Heart left ventricle (tissue), 16 donors: ENCODE data around the gene AMPD3. TPM values are rescaled to one million over a fixed set of nuclear protein-coding genes. Genes with fewer than 3 reads are reported as not detected.

ENCODE experiments used
- ATAC-seq, 4 donors: fragments of 200-7000 bp; cut with Tn5 transposase; one replicate each; pipeline ENCODE4 v1.9.1; 2020 to 2022; ENCODE audit warnings: moderate library complexity in 4 of 4, mild to moderate bottlenecking in 3 of 4, moderate number of reproducible peaks in 1 of 4
- DNase-seq, 5 donors: peaks; one replicate each; pipeline ENCODE4 v3.0.0-alpha.2; 2020
- H3K27ac ChIP-seq, 12 donors: fragments of 200-600 bp; sonication (generic) in 4 of 12; one replicate each; pipeline versions ENCODE4 v1.5.0 to v1.8.0; 2016 to 2022; ENCODE audit warnings: mild to moderate bottlenecking in 2 of 12
- H3K27me3 ChIP-seq, 9 donors: fragments of 200-600 bp; sonication (generic) in 2 of 9; one replicate each; pipeline versions ENCODE4 v1.5.1 to v1.8.0; 2016 to 2022; ENCODE audit warnings: mild to moderate bottlenecking in 3 of 9
- H3K36me3 ChIP-seq, 9 donors: fragments of 200-600 bp; sonication (generic) in 2 of 9; one replicate each; pipeline versions ENCODE4 v1.5.0 to v1.8.0; 2018 to 2022; ENCODE audit warnings: mild to moderate bottlenecking in 2 of 9
- H3K4me1 ChIP-seq, 12 donors: fragments of 200-600 bp; sonication (generic) in 4 of 12; one replicate each; pipeline versions ENCODE4 v1.5.0 to v1.8.0; 2016 to 2022; ENCODE audit warnings: mild to moderate bottlenecking in 3 of 12
- H3K4me3 ChIP-seq, 12 donors: fragments of 200-600 bp; sonication (generic) in 4 of 12; one replicate each; pipeline versions ENCODE4 v1.5.0 to v1.8.0; 2017 to 2022; ENCODE audit warnings: mild to moderate bottlenecking in 9 of 12, moderate library complexity in 4 of 12
- H3K9me3 ChIP-seq, 12 donors: fragments of 200-600 bp; sonication (generic) in 4 of 12; one replicate each; pipeline versions ENCODE4 v1.5.0 to v1.8.0; 2016 to 2022; ENCODE audit warnings: mild to moderate bottlenecking in 1 of 12
- POLR2A ChIP-seq, 2 donors: fragments of 450-650 bp; IDR thresholded peaks; one replicate each; pipeline ENCODE4 v1.6.1; 2017; ENCODE audit warnings: antibody characterized with exemption in 2 of 2, mild to moderate bottlenecking in 2 of 2, moderate library complexity in 2 of 2
- WGBS, 4 donors: extraction: QIAGEN DNeasy Blood & Tissue Kit in 2 of 4; methylation state at CpG; one replicate each; pipeline versions ENCODE4 v1.1.5 to v1.1.7; 2013 to 2018; 5-methylcytosine and 5-hydroxymethylcytosine counted together
- intact Hi-C, 10 donors: fragments of 100-400 bp; cut with DNase I; formaldehyde crosslinking; loops; one replicate each; pipeline versions ENCODE4 v1.11.1 to v1.14.2; 2022
- polyA plus RNA-seq, 2 donors: library from polyadenylated mRNA; stranded (reverse); fragments of 200-250 nt; gene quantifications; one replicate each; pipeline ENCODE4 v1.2.3, GENCODE V29; 2013
- total RNA-seq, 9 donors: library from RNA; depleted of rRNA in 2 of 9; stranded (reverse); fragments of >200 nt in 2 of 9; fragmentation: NEBNext Ultra II Directional in 3 of 9; extraction: Animal tissue kit (Norgen Biotek cat#: 25700) in 3 of 9; gene quantifications; one replicate each; pipeline versions ENCODE4 v1.1.0 to v1.2.4, GENCODE V29; 2016 to 2023
- TF ChIP-seq, protein P1 (sequence below), 12 donors: fragments of 200-600 bp; sonication (generic) in 4 of 12; IDR thresholded peaks; one replicate each; pipeline versions ENCODE4 v1.5.0 to v1.8.0; 2018 to 2022; ENCODE audit warnings: antibody characterized with exemption in 12 of 12, mild to moderate bottlenecking in 5 of 12
- donor health status: ischemic (EF 13 %, LVEDD 7.1; RV severe dilation, severe dysfunction).
- donor health status: healthy with polysubstance abuse.
- donor health status: DM: no; HTN: yes; CAD: no.
- donor health status: DM: no; HTN: no; CAD: no.
- donor health status: ischemic (EF 25% LVEDD 6.9; RV normal size, moderate dysfunction).
- donor health status: ischemic (EF 25% LVEDD 5.7; RV mildly dilated, moderate dysfunction).
- donor health status: healthy.
- donor health status: DM: yes; HTN: yes; CAD: no.
- donor health status: ischemic (EF 35%, LVEDD 5.7; RV mildly dilated, moderate dysfunction).
- donor health status: nonischemic (EF 11% LVEDD 7.7; RV severe dilation, severe dysfunction).
- donor health status: DM: yes; HTN: yes; CAD: no.
- donor health status: PGD.
- donor health status: ischemic (EF 29% LVEDD 5.4; RV normal size, mild dysfunction).
- donor health status: nonischemic (EF 23%, LVEDD 6.1; RV moderate dilation, normal function).

Gene AMPD3
- total and polyA plus RNA-seq, 11 donors, result 1.0 to 16.8 (median 2.7) TPM

DNA sequence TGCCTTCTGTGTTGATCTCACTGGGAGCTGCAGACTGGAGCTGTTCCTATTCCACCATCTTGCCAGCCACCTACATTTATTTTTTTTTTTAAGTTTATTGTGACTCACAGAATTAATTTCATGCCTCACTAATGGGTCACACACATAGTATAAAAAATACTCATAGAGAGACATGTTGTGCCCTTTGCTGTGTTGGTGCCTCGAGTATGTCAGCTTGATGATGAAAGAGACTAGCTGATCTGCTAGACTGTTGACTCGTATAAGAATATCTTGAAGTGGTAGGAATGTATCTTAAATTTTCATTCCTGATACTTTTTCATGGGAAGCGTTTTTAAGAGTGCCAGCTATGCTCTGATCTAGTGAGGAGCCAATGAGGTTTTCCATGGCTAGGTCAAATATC lies 28.6 kb upstream of the AMPD3 start:
- H3K27ac ChIP-seq, result no peak overlapping the region
- peaks cover 0 to 12% (median 0%) of the 10 kb centered on the region in 12 donors for H3K9me3 ChIP-seq
- WGBS, 4 donors, result 83 to 85% (median 84%) methylated on average over 3 of the region's 3 CpGs
- TF ChIP-seq, protein P1, sequence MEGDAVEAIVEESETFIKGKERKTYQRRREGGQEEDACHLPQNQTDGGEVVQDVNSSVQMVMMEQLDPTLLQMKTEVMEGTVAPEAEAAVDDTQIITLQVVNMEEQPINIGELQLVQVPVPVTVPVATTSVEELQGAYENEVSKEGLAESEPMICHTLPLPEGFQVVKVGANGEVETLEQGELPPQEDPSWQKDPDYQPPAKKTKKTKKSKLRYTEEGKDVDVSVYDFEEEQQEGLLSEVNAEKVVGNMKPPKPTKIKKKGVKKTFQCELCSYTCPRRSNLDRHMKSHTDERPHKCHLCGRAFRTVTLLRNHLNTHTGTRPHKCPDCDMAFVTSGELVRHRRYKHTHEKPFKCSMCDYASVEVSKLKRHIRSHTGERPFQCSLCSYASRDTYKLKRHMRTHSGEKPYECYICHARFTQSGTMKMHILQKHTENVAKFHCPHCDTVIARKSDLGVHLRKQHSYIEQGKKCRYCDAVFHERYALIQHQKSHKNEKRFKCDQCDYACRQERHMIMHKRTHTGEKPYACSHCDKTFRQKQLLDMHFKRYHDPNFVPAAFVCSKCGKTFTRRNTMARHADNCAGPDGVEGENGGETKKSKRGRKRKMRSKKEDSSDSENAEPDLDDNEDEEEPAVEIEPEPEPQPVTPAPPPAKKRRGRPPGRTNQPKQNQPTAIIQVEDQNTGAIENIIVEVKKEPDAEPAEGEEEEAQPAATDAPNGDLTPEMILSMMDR (IDR thresholded peaks at IDR 0.05), result no peak
- no peak for TF ChIP-seq POLR2A (IDR thresholded peaks at IDR 0.05)
- no peaks in the 10 kb centered on the region for H3K36me3 ChIP-seq
- no peak overlapping the region for H3K4me3 ChIP-seq
- intact Hi-C loops, result no loop called here
- DNase-seq, result no peak
- peaks cover 0 to 23% (median 0%) of the 10 kb centered on the region in 9 donors for H3K27me3 ChIP-seq
- H3K4me1 ChIP-seq, result no peaks in the 10 kb centered on the region
- no peak for ATAC-seq

DNA sequence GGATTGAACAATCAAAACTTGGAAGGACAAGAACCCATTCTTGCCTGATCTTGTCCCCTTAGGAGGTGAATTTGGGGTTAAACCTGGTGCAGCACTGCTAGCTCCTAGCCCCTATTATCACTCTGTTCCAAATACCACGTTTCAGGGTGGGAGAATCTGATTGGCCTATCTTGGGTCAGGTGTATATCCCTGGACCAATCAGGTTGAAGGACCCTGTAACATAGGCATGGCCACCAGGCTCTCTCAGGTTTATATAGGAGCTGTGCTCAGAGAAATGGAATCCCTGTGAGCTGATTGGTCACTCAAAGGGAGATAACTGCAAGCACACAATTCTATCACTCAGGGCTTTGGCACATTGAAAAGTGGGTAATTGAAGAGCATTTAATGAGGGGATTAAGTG lies 26.6 kb upstream of the AMPD3 start:
- Histone ChIP-seq H3K4me1 (no peaks in the 10 kb centered on the region), H3K27me3 (peaks cover 0 to 23% (median 0%) of the 10 kb centered on the region in 9 donors), H3K9me3 (peaks cover 0 to 17% (median 0%) of the 10 kb centered on the region in 12 donors), H3K36me3 (no peaks in the 10 kb centered on the region), H3K27ac (no peak overlapping the region), H3K4me3 (no peak overlapping the region)
- 13 to 49% (median 43%) methylated on average over 1 of the region's 1 CpG for WGBS, 4 donors
- DNase-seq (no peak), ATAC-seq (no peak)
- intact Hi-C loops, result no loop called here
- TF ChIP-seq POLR2A (IDR thresholded peaks at IDR 0.05), result no peak
- TF ChIP-seq, protein P1 (IDR thresholded peaks at IDR 0.05), result no peak

- no peak overlapping the region for H3K4me3 ChIP-seq
- ATAC-seq, result no peak
- no peak for DNase-seq
- no peak overlapping the region for H3K27ac ChIP-seq
- peaks cover 0 to 23% (median 0%) of the 10 kb centered on the region in 9 donors for H3K27me3 ChIP-seq
- H3K36me3 ChIP-seq, result no peaks in the 10 kb centered on the region
- peaks cover 0 to 17% (median 0%) of the 10 kb centered on the region in 12 donors for H3K9me3 ChIP-seq
- no peak for TF ChIP-seq POLR2A (IDR thresholded peaks at IDR 0.05)
- 76 to 92% (median 87%) methylated on average over 2 of the region's 2 CpGs for WGBS, 4 donors
- H3K4me1 ChIP-seq, result no peaks in the 10 kb centered on the region
- intact Hi-C loops, result no loop called here
Observed at GRCh38 chr11:10429526-10429925, 25.5 kb upstream of the AMPD3 start.

DNA sequence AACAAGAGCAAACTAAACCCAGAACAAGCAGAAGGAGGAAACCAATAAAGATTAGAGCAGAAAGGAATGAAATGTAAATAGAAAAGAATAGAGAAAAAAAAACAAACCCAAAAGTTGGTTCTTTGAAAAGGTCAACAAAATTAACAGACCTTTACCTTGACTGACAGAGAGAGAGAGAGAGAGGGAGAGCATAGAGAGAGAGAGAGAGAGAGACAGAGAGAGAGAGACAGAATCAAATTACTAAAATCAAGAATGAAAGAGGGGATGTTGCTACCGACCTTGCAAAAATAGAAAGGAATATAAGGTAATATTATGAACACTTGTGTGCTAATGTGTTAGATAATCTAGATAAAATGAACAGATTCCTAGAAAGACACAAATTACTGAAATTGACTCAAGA lies 22.6 kb upstream of the AMPD3 start:
- peaks cover 0 to 21% (median 0%) of the 10 kb centered on the region in 12 donors for H3K9me3 ChIP-seq
- 33 to 84% (median 72%) methylated on average over 1 of the region's 1 CpG for WGBS, 4 donors
- TF ChIP-seq, protein P1 (IDR thresholded peaks at IDR 0.05), result no peak
- no peak for TF ChIP-seq POLR2A (IDR thresholded peaks at IDR 0.05)

GRCh38 chr11:10432971-10433370 lies 22.1 kb upstream of the AMPD3 start:
- 68 to 85% (median 79%) methylated on average over 1 of the region's 1 CpG for WGBS, 4 donors
- no peak for TF ChIP-seq POLR2A (IDR thresholded peaks at IDR 0.05)
- TF ChIP-seq, protein P1 (IDR thresholded peaks at IDR 0.05), result no peak
- no peak for DNase-seq
- no peak overlapping the region for H3K4me3 ChIP-seq
- peaks cover 0 to 16% (median 0%) of the 10 kb centered on the region in 12 donors for H3K4me1 ChIP-seq
- H3K27me3 ChIP-seq, result peaks cover 0 to 6% (median 0%) of the 10 kb centered on the region in 9 donors
- no peak for ATAC-seq
- peaks cover 0 to 21% (median 0%) of the 10 kb centered on the region in 12 donors for H3K9me3 ChIP-seq
- H3K36me3 ChIP-seq, result no peaks in the 10 kb centered on the region
- intact Hi-C loops, result no loop called here
- no peak overlapping the region for H3K27ac ChIP-seq

More for the DNA sequence above, 22.6 kb upstream of the AMPD3 start:
- intact Hi-C loops, result no loop called here
- ATAC-seq (no peak), DNase-seq (no peak)
- H3K4me1 ChIP-seq, result peaks cover 0 to 16% (median 0%) of the 10 kb centered on the region in 12 donors
- no peaks in the 10 kb centered on the region for H3K36me3 ChIP-seq
- H3K27ac ChIP-seq, result no peak overlapping the region
- no peak overlapping the region for H3K4me3 ChIP-seq
- H3K27me3 ChIP-seq, result peaks cover 0 to 11% (median 0%) of the 10 kb centered on the region in 9 donors
